Muscle of leg (tissue), 11 donors: ENCODE results near the gene LGR4. TPM values are rescaled to one million over a fixed set of nuclear protein-coding genes. Genes with fewer than 3 reads are reported as not detected.

ENCODE experiments used
- DNase-seq: peaks from one replicate; pipeline ENCODE4 v3.0.0; 2013
- H3K27ac ChIP-seq: one replicate; pipeline ENCODE4 v1.5.1; 2013; ENCODE audit warnings: mild to moderate bottlenecking, low read length, control low read depth
- H3K27me3 ChIP-seq: one replicate; pipeline ENCODE4 v1.6.1; 2013; ENCODE audit warnings: low read length; ENCODE audit not compliant: control insufficient read depth, insufficient read depth
- H3K36me3 ChIP-seq: one replicate; pipeline ENCODE4 v1.6.1; 2013; ENCODE audit warnings: low read length; ENCODE audit not compliant: control insufficient read depth, insufficient read depth
- H3K4me1 ChIP-seq: one replicate; pipeline ENCODE4 v1.6.1; 2013; ENCODE audit warnings: low read length; ENCODE audit not compliant: control insufficient read depth, insufficient read depth
- H3K4me3 ChIP-seq: one replicate; pipeline ENCODE4 v1.5.1; 2013; ENCODE audit warnings: low read length, control low read depth
- H3K9me3 ChIP-seq: replicated peaks from 2 replicates; pipeline ENCODE4 v1.6.1; 2013; ENCODE audit warnings: low read depth, low read length; ENCODE audit not compliant: control insufficient read depth
- WGBS: methylation state at CpG from one replicate; pipeline ENCODE4 v1.1.5; 2013; ENCODE audit warnings: missing lambda C conversion rate; ENCODE audit not compliant: insufficient coverage; 5-methylcytosine and 5-hydroxymethylcytosine counted together
- polyA plus RNA-seq, 8 donors: library from polyadenylated mRNA; unstranded; fragments of 120-200 nt; gene quantifications; one replicate each; pipeline versions ENCODE4 v1.2.1 to v1.2.3, GENCODE V29; 2013; ENCODE audit warnings: inconsistent platforms in 1 of 8, low replicate concordance in 1 of 8; ENCODE audit not compliant: insufficient read length in 8 of 8, insufficient read depth in 1 of 8
- total RNA-seq: library from RNA; stranded (reverse); fragments of 120-200 nt; gene quantifications from one replicate; pipeline ENCODE4 v1.2.4, GENCODE V29; 2013

Gene LGR4
- total and polyA plus RNA-seq, 9 donors = 18.8 to 33.3 (median 27.6) TPM

- H3K27me3 ChIP-seq = no peaks in the 10 kb centered on the region
These were observed 15.1 kb upstream of the LGR4 start for GRCh38 chr11:27487706-27488105.

GRCh38 chr11:27485930-27486773, 13.6 kb upstream of the LGR4 start:
- 43% methylated on average over 2 of the region's 4 CpGs for WGBS
- Histone ChIP-seq H3K4me3 (no peak overlapping the region), H3K9me3 (no peaks in the 10 kb centered on the region), H3K36me3 (peaks cover 8% of the 10 kb centered on the region), H3K27me3 (no peaks in the 10 kb centered on the region), H3K27ac (no peak overlapping the region), H3K4me1 (no peaks in the 10 kb centered on the region)
- DNase-seq = peak; percentile 85

More at GRCh38 chr11:27487706-27488105, 15.1 kb upstream of the LGR4 start:
- H3K36me3 ChIP-seq = peaks cover 19% of the 10 kb centered on the region
- H3K27ac ChIP-seq = no peak overlapping the region
- WGBS = 64% methylated on average over 2 of the region's 6 CpGs
- H3K4me1 ChIP-seq = no peaks in the 10 kb centered on the region
- DNase-seq = no peak
- no peaks in the 10 kb centered on the region for H3K9me3 ChIP-seq
- H3K4me3 ChIP-seq = no peak overlapping the region

- DNase-seq = no peak
- Histone ChIP-seq H3K4me3 (no peak overlapping the region), H3K27me3 (no peaks in the 10 kb centered on the region), H3K36me3 (no peaks in the 10 kb centered on the region), H3K27ac (no peak overlapping the region), H3K4me1 (no peaks in the 10 kb centered on the region), H3K9me3 (no peaks in the 10 kb centered on the region)
- 100% methylated on average over 1 of the region's 2 CpGs for WGBS
These were observed 10.2 kb upstream of the LGR4 start for GRCh38 chr11:27482793-27483192.

- no peak overlapping the region for H3K4me3 ChIP-seq
- WGBS = no CpG with 5 or more reads among the region's 4 CpGs
- H3K27me3 ChIP-seq = no peaks in the 10 kb centered on the region
- no peak for DNase-seq
- H3K36me3 ChIP-seq = no peaks in the 10 kb centered on the region
- H3K4me1 ChIP-seq = no peaks in the 10 kb centered on the region
- H3K27ac ChIP-seq = no peak overlapping the region
- no peaks in the 10 kb centered on the region for H3K9me3 ChIP-seq
These were observed 9.4 kb upstream of the LGR4 start for GRCh38 chr11:27481992-27482391.

- H3K4me3 ChIP-seq = no peak overlapping the region
These were observed 5.2 kb upstream of the LGR4 start for GRCh38 chr11:27477831-27478230.

GRCh38 chr11:27477243-27477642, 4.7 kb upstream of the LGR4 start:
- peaks cover 2% of the 10 kb centered on the region for H3K27me3 ChIP-seq
- DNase-seq = no peak
- no peak overlapping the region for H3K27ac ChIP-seq
- no peaks in the 10 kb centered on the region for H3K9me3 ChIP-seq
- H3K36me3 ChIP-seq = no peaks in the 10 kb centered on the region
- no peak overlapping the region for H3K4me3 ChIP-seq
- no peaks in the 10 kb centered on the region for H3K4me1 ChIP-seq

More at GRCh38 chr11:27477831-27478230, 5.2 kb upstream of the LGR4 start:
- Histone ChIP-seq H3K4me1 (no peaks in the 10 kb centered on the region), H3K27me3 (peaks cover 2% of the 10 kb centered on the region), H3K36me3 (no peaks in the 10 kb centered on the region), H3K27ac (no peak overlapping the region), H3K9me3 (no peaks in the 10 kb centered on the region)
- no peak for DNase-seq
- WGBS = no CpG with 5 or more reads among the region's 2 CpGs

GRCh38 chr11:27475622-27476021, 3.0 kb upstream of the LGR4 start:
- no peak for DNase-seq
- no peaks in the 10 kb centered on the region for H3K9me3 ChIP-seq
- H3K4me1 ChIP-seq = peaks cover 10% of the 10 kb centered on the region
- no peak overlapping the region for H3K4me3 ChIP-seq
- H3K36me3 ChIP-seq = no peaks in the 10 kb centered on the region
- H3K27me3 ChIP-seq = peaks cover 2% of the 10 kb centered on the region
- no peak overlapping the region for H3K27ac ChIP-seq
- 100% methylated on average over 1 of the region's 5 CpGs for WGBS

GRCh38 chr11:27473017-27473406, 422 bp upstream of the LGR4 start:
- Histone ChIP-seq H3K4me3 (peak overlapping the region; percentile 56), H3K36me3 (no peaks in the 10 kb centered on the region), H3K9me3 (no peaks in the 10 kb centered on the region), H3K27ac (peak overlapping the region; percentile 76), H3K4me1 (peaks cover 18% of the 10 kb centered on the region), H3K27me3 (peaks cover 2% of the 10 kb centered on the region)
- peak; percentile 81 for DNase-seq
- no CpG with 5 or more reads among the region's 9 CpGs for WGBS

- under 1% methylated on average over 65 of the region's 79 CpGs for WGBS
These were observed 797 bp downstream of the LGR4 start for GRCh38 chr11:27471589-27472397.

GRCh38 chr11:27470826-27471588, 1.6 kb downstream of the LGR4 start:
- WGBS = 22% methylated on average over 20 of the region's 21 CpGs
- peaks cover 2% of the 10 kb centered on the region for H3K27me3 ChIP-seq
- no peak for DNase-seq
- peak overlapping the region; percentile 73 for H3K4me3 ChIP-seq
- H3K4me1 ChIP-seq = peaks cover 18% of the 10 kb centered on the region
- H3K36me3 ChIP-seq = no peaks in the 10 kb centered on the region
- H3K9me3 ChIP-seq = no peaks in the 10 kb centered on the region
- H3K27ac ChIP-seq = no peak overlapping the region

More at GRCh38 chr11:27471589-27472397, 797 bp downstream of the LGR4 start:
- peak overlapping the region; percentile 30 for H3K27ac ChIP-seq
- no peaks in the 10 kb centered on the region for H3K36me3 ChIP-seq
- peaks cover 18% of the 10 kb centered on the region for H3K4me1 ChIP-seq
- no peaks in the 10 kb centered on the region for H3K9me3 ChIP-seq
- DNase-seq = peak; percentile 62
- peak overlapping the region; percentile 73 for H3K4me3 ChIP-seq
- peaks cover 2% of the 10 kb centered on the region for H3K27me3 ChIP-seq
